ENCODE data around the gene NTN5.
"Not testable (repeated sequence)": the region's sequence is repeated elsewhere in the genome, so short reads cannot be mapped to it uniquely, and the experiment has no call there.

The NTN5 gene

GRCh38 chr19:48644355-48644754 is 28.5 kb downstream of the NTN5 start:
- DNase-seq, result no peak

- no peak for DNase-seq
These were observed 30.0 kb downstream of the NTN5 start for GRCh38 chr19:48642862-48643261.

- no peak for DNase-seq
These were observed 31.0 kb downstream of the NTN5 start for GRCh38 chr19:48641850-48642249.

- no peak for DNase-seq
These were observed 33.1 kb downstream of the NTN5 start for GRCh38 chr19:48639483-48640375.

GRCh38 chr19:48638831-48639381 is 33.9 kb downstream of the NTN5 start:
- DNase-seq, result no peak

GRCh38 chr19:48637948-48638830 is 34.6 kb downstream of the NTN5 start:
- DNase-seq, result peak; percentile 66

GRCh38 chr19:48637449-48637947 is 35.3 kb downstream of the NTN5 start:
- DNase-seq, result peak; percentile 92

GRCh38 chr19:48636859-48637448 is 35.9 kb downstream of the NTN5 start, which contains the start of gene DBP:
DBP (minus strand) TSS chr19:48637379; CDS start chr19:48636994, 385 bp downstream.
- DNase-seq, result no peak

GRCh38 chr19:48635966-48636858 is 36.6 kb downstream of the NTN5 start:
- DNase-seq, result no peak

GRCh38 chr19:48635263-48635965 is 37.4 kb downstream of the NTN5 start:
- peak; percentile 73 for DNase-seq

GRCh38 chr19:48634424-48635262 is 38.2 kb downstream of the NTN5 start:
- peak; percentile 83 for DNase-seq

- no peak for DNase-seq
These were observed 38.8 kb downstream of the NTN5 start for GRCh38 chr19:48634036-48634342.

GRCh38 chr19:48633148-48634035 is 39.4 kb downstream of the NTN5 start:
- no peak for DNase-seq

- no peak for DNase-seq
These were observed 40.1 kb downstream of the NTN5 start for GRCh38 chr19:48632692-48633147.

GRCh38 chr19:48632286-48632685 is 40.5 kb downstream of the NTN5 start:
- DNase-seq, result not testable (repeated sequence)

- no peak for DNase-seq
These were observed 41.6 kb downstream of the NTN5 start for GRCh38 chr19:48631225-48631624.

GRCh38 chr19:48630296-48631063 is 42.3 kb downstream of the NTN5 start:
- peak; percentile 65 for DNase-seq

All from right kidney (tissue), 1 donor.